K562 treated with DMSO at 1 percent for 24 hours (cell line): ENCODE measurements around the gene MMD. TPM values are rescaled to one million over a fixed set of nuclear protein-coding genes. Genes with fewer than 3 reads are reported as not detected.

ENCODE experiments used
- total RNA-seq: library from RNA; unstranded; fragments of 300-600 nt; gene quantifications from 2 replicates; pipeline ENCODE4 v1.2.3, GENCODE V29; 2022; ENCODE audit warnings: low read depth; ENCODE audit not compliant: insufficient read depth

MMD gene, protein sequence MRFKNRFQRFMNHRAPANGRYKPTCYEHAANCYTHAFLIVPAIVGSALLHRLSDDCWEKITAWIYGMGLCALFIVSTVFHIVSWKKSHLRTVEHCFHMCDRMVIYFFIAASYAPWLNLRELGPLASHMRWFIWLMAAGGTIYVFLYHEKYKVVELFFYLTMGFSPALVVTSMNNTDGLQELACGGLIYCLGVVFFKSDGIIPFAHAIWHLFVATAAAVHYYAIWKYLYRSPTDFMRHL
- total RNA-seq: 11.5 and 15.1 TPM in 2 replicates

GRCh38 chr17:55421179-55421934 lies at the start of gene MMD:
Gene MMD (minus strand): TSS chr17:55421835. CDS start chr17:55421695, 140 bp downstream.

Other genes starting within 250 kb of the MMD start
- 0.38 TPM in 1 of 2 replicates, not detected in the other for gene HLF, start 156.9 kb downstream of the MMD start, total RNA-seq
- gene SMIM36, start 89.6 kb upstream of the MMD start, total RNA-seq: not detected in 2 replicates